ENCODE measurements around the gene ZNF334.

The ZNF334 gene

GRCh38 chr20:46558511-46558959 is 45.2 kb upstream of the ZNF334 start:
- Histone ChIP-seq H3K27ac (no peak overlapping the region), H3K4me3 (ENCODE audit: low read depth in 1 of 2, low read length in 1 of 2) (no peak overlapping the region), H3K36me3 (no peaks in the 10 kb centered on the region), H3K27me3 (no peaks in the 10 kb centered on the region), H3K9me3 (no peaks in the 10 kb centered on the region), H3K4me1 (ENCODE audit: control insufficient read depth in 1 of 2, insufficient read depth in 1 of 2, low read depth in 1 of 2, low read length in 1 of 2) (peaks cover 0 to 7% of the 10 kb centered on the region in 2 experiments)
- TF ChIP-seq CTCF (IDR thresholded peaks at IDR 0.05) = no peak

- Histone ChIP-seq H3K4me1 (ENCODE audit: control insufficient read depth in 1 of 2, insufficient read depth in 1 of 2, low read depth in 1 of 2, low read length in 1 of 2) (peaks cover 0 to 2% of the 10 kb centered on the region in 2 experiments), H3K27me3 (no peaks in the 10 kb centered on the region), H3K4me3 (ENCODE audit: low read depth in 1 of 2, low read length in 1 of 2) (no peak overlapping the region), H3K9me3 (no peaks in the 10 kb centered on the region), H3K36me3 (no peaks in the 10 kb centered on the region), H3K27ac (no peak overlapping the region)
- TF ChIP-seq CTCF (IDR thresholded peaks at IDR 0.05) = no peak
Measured at GRCh38 chr20:46557231-46557956, 44.0 kb upstream of the ZNF334 start.

- no peak for TF ChIP-seq CTCF (IDR thresholded peaks at IDR 0.05)
- Histone ChIP-seq H3K4me1 (ENCODE audit: control insufficient read depth in 1 of 2, insufficient read depth in 1 of 2, low read depth in 1 of 2, low read length in 1 of 2) (peaks cover 4 to 5% of the 10 kb centered on the region in 2 experiments), H3K27ac (no peak overlapping the region), H3K27me3 (peaks cover 6% of the 10 kb centered on the region), H3K4me3 (ENCODE audit: low read depth in 1 of 2, low read length in 1 of 2) (no peak overlapping the region), H3K9me3 (no peaks in the 10 kb centered on the region), H3K36me3 (no peaks in the 10 kb centered on the region)
Measured at GRCh38 chr20:46555370-46555956, 42.1 kb upstream of the ZNF334 start.

- no peak for TF ChIP-seq CTCF (IDR thresholded peaks at IDR 0.05)
- Histone ChIP-seq H3K4me3 (ENCODE audit: low read depth in 1 of 2, low read length in 1 of 2) (no peak overlapping the region), H3K27ac (no peak overlapping the region), H3K4me1 (ENCODE audit: control insufficient read depth in 1 of 2, insufficient read depth in 1 of 2, low read depth in 1 of 2, low read length in 1 of 2) (peaks cover 6 to 7% of the 10 kb centered on the region in 2 experiments), H3K27me3 (peaks cover 13% of the 10 kb centered on the region), H3K36me3 (no peaks in the 10 kb centered on the region), H3K9me3 (no peaks in the 10 kb centered on the region)
Measured at GRCh38 chr20:46554828-46555227, 41.5 kb upstream of the ZNF334 start.

GRCh38 chr20:46553926-46554325 is 40.6 kb upstream of the ZNF334 start:
- Histone ChIP-seq H3K27me3 (peaks cover 14% of the 10 kb centered on the region), H3K36me3 (no peaks in the 10 kb centered on the region), H3K9me3 (no peaks in the 10 kb centered on the region), H3K4me1 (ENCODE audit: control insufficient read depth in 1 of 2, insufficient read depth in 1 of 2, low read depth in 1 of 2, low read length in 1 of 2) (peaks cover 6 to 7% of the 10 kb centered on the region in 2 experiments), H3K27ac (no peak overlapping the region), H3K4me3 (ENCODE audit: low read depth in 1 of 2, low read length in 1 of 2) (no peak overlapping the region)
- no peak for TF ChIP-seq CTCF (IDR thresholded peaks at IDR 0.05)

All from neutrophil (primary cell).